IMR-90 (cell line): ENCODE results near the gene SAAL1. TPM values are rescaled to one million over a fixed set of nuclear protein-coding genes. Genes with fewer than 3 reads are reported as not detected.
A peak's percentile ranks its signal among the peaks of the same experiment; 100 is the strongest.

Source experiments
- ATAC-seq: fragments of 200-7000 bp; cut with Tn5 transposase; 2 replicates; pipeline ENCODE4 v1.9.1; 2020; ENCODE audit warnings: low read depth, mild to moderate bottlenecking, moderate library complexity
- BruUV-seq: library from RNA; stranded (reverse); fragments of 400-500 nt; replicated peaks from 2 replicates; lab custom pipeline; 2021; lab: Mats Ljungman, UMichigan
- CTCF ChIA-PET: fragments of 300-600 bp; formaldehyde crosslinking; extraction: SDS; loops from one replicate; lab custom pipeline; 2021; ENCODE audit warnings: antibody characterized with exemption; lab: Yijun Ruan, JAX
- POLR2A ChIA-PET: fragments of 300-600 bp; sonication (Branson Sonifier 250); formaldehyde crosslinking; loops from one replicate; lab custom pipeline; 2022; ENCODE audit warnings: antibody characterized with exemption; ENCODE audit not compliant: unreplicated experiment; lab: Charles Lee
- DNase-seq: peaks from one replicate; pipeline ENCODE4 v3.0.0; 2013
- H2AFZ ChIP-seq: replicated peaks from 2 replicates; pipeline ENCODE3; 2013; ENCODE audit warnings: low read length, mild to moderate bottlenecking; ENCODE audit not compliant: poor library complexity
- H2AK5ac ChIP-seq: 2 replicates; pipeline ENCODE4 v1.6.1; 2013; ENCODE audit warnings: low read depth, low read length, inconsistent platforms
- H2AK9ac ChIP-seq: replicated peaks from 2 replicates; pipeline ENCODE3; 2013; ENCODE audit warnings: mild to moderate bottlenecking, low read depth, low read length, moderate library complexity; ENCODE audit not compliant: poor library complexity
- H2BK120ac ChIP-seq: 2 replicates; pipeline ENCODE4 v1.6.1; 2013; ENCODE audit warnings: low read depth, low read length, inconsistent platforms
- H2BK15ac ChIP-seq: 3 replicates; pipeline ENCODE4 v1.6.1; 2013; ENCODE audit warnings: low read depth, low read length, inconsistent platforms
- H2BK20ac ChIP-seq: 2 replicates; pipeline ENCODE4 v1.6.1; 2013; ENCODE audit warnings: low read depth, mild to moderate bottlenecking, inconsistent platforms, low read length, moderate library complexity
- H2BK5ac ChIP-seq: 2 replicates; pipeline ENCODE4 v1.6.1; 2013; ENCODE audit warnings: mild to moderate bottlenecking, low read depth, low read length, inconsistent platforms; ENCODE audit not compliant: poor library complexity, severe bottlenecking
- H3K14ac ChIP-seq: replicated peaks from 2 replicates; pipeline ENCODE4 v1.6.1; 2013; ENCODE audit warnings: low read depth, low read length, inconsistent platforms
- H3K18ac ChIP-seq: 2 replicates; pipeline ENCODE4 v1.6.1; 2013; ENCODE audit warnings: low read depth, low read length, control low read depth
- H3K23ac ChIP-seq: 2 replicates; pipeline ENCODE4 v1.6.1; 2013; ENCODE audit warnings: low read depth, low read length, inconsistent platforms
- H3K27ac ChIP-seq: 2 replicates; pipeline ENCODE4 v1.5.1; 2013; ENCODE audit warnings: mild to moderate bottlenecking, control low read depth, low read length; ENCODE audit not compliant: insufficient read depth
- H3K27me3 ChIP-seq: 2 replicates; pipeline ENCODE4 v1.6.1; 2013; ENCODE audit warnings: low read length; ENCODE audit not compliant: control insufficient read depth, insufficient read depth
- H3K36me3 ChIP-seq: 2 replicates; pipeline ENCODE4 v1.6.1; 2013; ENCODE audit warnings: low read length, mixed read lengths; ENCODE audit not compliant: control insufficient read depth, insufficient read depth
- H3K4ac ChIP-seq: 2 replicates; pipeline ENCODE4 v1.6.1; 2013; ENCODE audit warnings: low read depth, low read length, inconsistent platforms
- H3K4me1 ChIP-seq: 2 replicates; pipeline ENCODE4 v1.6.1; 2013; ENCODE audit warnings: low read length, mixed read lengths; ENCODE audit not compliant: control insufficient read depth, insufficient read depth
- H3K4me2 ChIP-seq: 2 replicates; pipeline ENCODE4 v1.6.1; 2013; ENCODE audit warnings: low read depth, mild to moderate bottlenecking, control low read depth, low read length, moderate library complexity
- H3K4me3 ChIP-seq: 2 replicates; pipeline ENCODE4 v1.5.1; 2013; ENCODE audit warnings: low read depth, mild to moderate bottlenecking, control low read depth, low read length, moderate library complexity; ENCODE audit not compliant: insufficient read depth
- H3K56ac ChIP-seq: 2 replicates; pipeline ENCODE4 v1.6.1; 2013; ENCODE audit warnings: low read length, inconsistent platforms; ENCODE audit not compliant: insufficient read depth; ENCODE audit errors: extremely low read depth
- H3K79me1 ChIP-seq, 2 experiments: 2 replicates each; pipeline ENCODE4 v1.6.1; 2013; ENCODE audit warnings: low read length in 2 of 2, inconsistent platforms in 1 of 2, low read depth in 1 of 2
- H3K9ac ChIP-seq: 2 replicates; pipeline ENCODE4 v1.6.1; 2013; ENCODE audit warnings: low read depth, low read length, control low read depth
- H3K9me1 ChIP-seq: 2 replicates; pipeline ENCODE4 v1.6.1; 2013; ENCODE audit warnings: low read length, inconsistent platforms; ENCODE audit not compliant: insufficient read depth
- H3K9me3 ChIP-seq: 2 replicates; pipeline ENCODE4 v1.6.1; 2013; ENCODE audit warnings: low read length; ENCODE audit not compliant: control insufficient read depth, insufficient read depth
- H4K20me1 ChIP-seq: 2 replicates; pipeline ENCODE4 v1.6.1; 2013; ENCODE audit warnings: low read length, inconsistent platforms; ENCODE audit not compliant: insufficient read depth
- H4K5ac ChIP-seq: 2 replicates; pipeline ENCODE4 v1.6.1; 2013; ENCODE audit warnings: mild to moderate bottlenecking, low read depth, low read length, control low read depth
- H4K8ac ChIP-seq, 2 experiments: 2 replicates each; pipeline ENCODE4 v1.6.1; 2013; ENCODE audit warnings: low read depth in 2 of 2, low read length in 2 of 2, control low read depth in 1 of 2, inconsistent platforms in 1 of 2
- H4K91ac ChIP-seq: 2 replicates; pipeline ENCODE4 v1.6.1; 2013; ENCODE audit warnings: low read depth, low read length, inconsistent platforms; ENCODE audit not compliant: insufficient read depth
- BHLHE40 ChIP-seq: fragments of 150-350 bp; IDR thresholded peaks from 2 replicates; pipeline ENCODE4 v1.6.1; 2016; ENCODE audit warnings: mild to moderate bottlenecking, low read depth, low read length
- USF2 ChIP-seq: fragments of 150-350 bp; IDR thresholded peaks from 2 replicates; pipeline ENCODE4 v1.6.1; 2017; ENCODE audit warnings: mild to moderate bottlenecking, antibody characterized with exemption, low read length, low read depth
- WGBS, 2 experiments: methylation state at CpG; one replicate each; pipeline versions ENCODE4 v1.1.5 to v1.1.7; 2013; ENCODE audit warnings: missing lambda C conversion rate in 2 of 2; ENCODE audit not compliant: insufficient read length in 1 of 2; ENCODE audit errors: extremely low coverage in 2 of 2; 5-methylcytosine and 5-hydroxymethylcytosine counted together
- dilution Hi-C: fragments of 300-500 bp; cut with HindIII; formaldehyde crosslinking; loops from one replicate; pipeline ENCODE4 v1.14.3; 2018; ENCODE audit warnings: low sequenced_read_pairs; ENCODE audit not compliant: unreplicated experiment
- in situ Hi-C: fragments of 300-500 bp; cut with MboI; formaldehyde crosslinking; loops from 3 replicates; pipeline ENCODE4 v1.14.3; 2019; ENCODE audit warnings: low sequenced_read_pairs, inconsistent platforms, mixed read lengths
- intact Hi-C: fragments of 100-400 bp; cut with micrococcal nuclease; formaldehyde crosslinking; loops from 2 replicates; pipeline ENCODE4 v1.10.0; 2022
- polyA plus RNA-seq, 3 experiments: library from polyadenylated mRNA; depleted of rRNA; stranded (reverse); fragments of >200 nt; gene quantifications; 2 replicates each; pipeline ENCODE4 v1.2.3, GENCODE V29; 2012; ENCODE audit warnings: low replicate concordance in 1 of 3
- total RNA-seq: library from RNA; depleted of rRNA; stranded (reverse); fragments of >200 nt; gene quantifications from 2 replicates; pipeline ENCODE4 v1.2.3, GENCODE V29; 2012

Gene SAAL1
- total and polyA plus RNA-seq, 2 of the 4 experiments (the other 2 are of a cell fraction): 12.5 to 12.8 TPM

- Histone ChIP-seq H3K4me1 (peaks cover 6% of the 10 kb centered on the region; the same call in 1 of the 2 replicates), H3K9me1 (peaks cover 9% of the 10 kb centered on the region), H3K4ac (no peak overlapping the region), H3K56ac (no peak overlapping the region), H3K27me3 (no peaks in the 10 kb centered on the region), H2AFZ (peak overlapping the region; percentile 36), H2BK5ac (no peak overlapping the region), H3K4me2 (peak overlapping the region; percentile 70; the same call in 1 of the 2 replicates), H3K9ac (no peak overlapping the region), H4K20me1 (no peaks in the 10 kb centered on the region), H3K23ac (no peak overlapping the region), H3K36me3 (no peaks in the 10 kb centered on the region), H3K9me3 (no peaks in the 10 kb centered on the region), H2BK20ac (no peak overlapping the region), H4K5ac (no peak overlapping the region; the same call in 1 of the 2 replicates), H3K4me3 (no peak overlapping the region), H2AK5ac (no peak overlapping the region), H2BK15ac (no peak overlapping the region), H3K18ac (peak overlapping the region; percentile 39; the same call in 1 of the 2 replicates), H2AK9ac (no peak overlapping the region), H3K79me1 (no peaks in the 10 kb centered on the region), H3K27ac (peak overlapping the region; percentile 100; the same call in 1 of the 2 replicates), H3K14ac (no peak overlapping the region), H2BK120ac (no peak overlapping the region), H4K91ac (no peak overlapping the region), H4K8ac (no peak overlapping the region)
- dilution Hi-C loops (no loop called here), in situ Hi-C loops (no loop called here), intact Hi-C loops (no loop called here)
- no CpG with 5 or more reads among the region's 4 CpGs for WGBS, 2 experiments
- DNase-seq (peak; percentile 81), ATAC-seq (peak; percentile 69)
- no TSS peak for BruUV-seq
- TF ChIP-seq USF2 (no peak), BHLHE40 (peak; percentile 35)
- ChIA-PET POLR2A (no interaction called here), CTCF (interaction anchor here (0.8 kb wide), 1 partner anchor 11 kb away, joined by 3 read pairs; no protein-coding TSS in a partner anchor)
Measured at GRCh38 chr11:18071098-18071705, 34.7 kb downstream of the SAAL1 start.
